Measurements from ENCODE around the gene TNNT1.
"Not testable (repeated sequence)": the region's sequence is repeated elsewhere in the genome, so short reads cannot be mapped to it uniquely, and the experiment has no call there.

The TNNT1 gene

GRCh38 chr19:55149078-55150003 is at the start of gene TNNT1:
TNNT1 (minus strand) TSS chr19:55149206; CDS start chr19:55147157, 2,049 bp downstream.
- no peak for DNase-seq (ENCODE audit: low read depth)

DNA sequence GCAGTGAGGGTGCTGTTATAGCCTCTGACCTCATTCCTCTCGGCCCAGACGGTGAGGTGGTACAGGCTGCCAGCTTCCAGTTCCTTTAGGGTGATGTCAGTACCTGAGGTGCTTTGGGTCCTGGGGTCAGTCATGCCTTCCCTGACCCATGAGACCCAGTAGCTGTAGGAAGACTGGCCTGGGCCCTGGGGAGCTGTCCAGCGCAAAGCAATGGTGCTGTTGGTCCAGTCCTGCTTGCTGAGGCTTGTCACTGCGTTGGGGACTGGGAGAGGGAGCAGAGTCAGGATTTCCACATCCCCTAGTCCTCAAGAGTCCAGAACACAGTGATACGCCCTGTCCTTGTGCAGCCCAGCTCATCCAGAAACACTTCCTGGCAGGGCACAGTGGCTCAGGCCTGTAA is 49.6 kb upstream of the TNNT1 start:
- no peak for DNase-seq (ENCODE audit: low read depth)

DNA sequence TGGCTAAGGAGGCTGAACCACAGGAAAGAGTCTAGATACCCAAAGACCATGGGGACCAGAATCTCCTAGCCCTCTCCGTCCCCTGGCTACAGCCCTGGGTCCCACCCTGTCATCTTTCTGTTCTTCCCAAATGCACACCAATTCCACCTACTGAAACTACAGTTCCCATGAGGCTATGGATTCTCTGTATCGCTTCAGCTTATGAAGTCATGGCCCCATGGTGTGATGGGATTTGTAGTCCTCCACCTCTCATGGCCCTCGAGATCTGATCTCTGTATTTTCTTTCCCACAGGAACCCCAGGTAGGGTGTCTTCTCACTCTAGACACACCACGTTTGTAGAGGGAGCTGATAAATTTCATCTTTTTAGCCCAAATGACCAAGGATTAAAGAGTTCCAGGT is 48.5 kb upstream of the TNNT1 start:
- DNase-seq (ENCODE audit: low read depth) = no peak

- no peak for DNase-seq (ENCODE audit: low read depth)
Observed at GRCh38 chr19:55196803-55197202, 47.8 kb upstream of the TNNT1 start.

- no peak for DNase-seq (ENCODE audit: low read depth)
Observed at GRCh38 chr19:55193481-55193880, 44.5 kb upstream of the TNNT1 start.

- DNase-seq (ENCODE audit: low read depth) = peak; percentile 88
Observed at GRCh38 chr19:55189403-55189835, 40.4 kb upstream of the TNNT1 start.

DNA sequence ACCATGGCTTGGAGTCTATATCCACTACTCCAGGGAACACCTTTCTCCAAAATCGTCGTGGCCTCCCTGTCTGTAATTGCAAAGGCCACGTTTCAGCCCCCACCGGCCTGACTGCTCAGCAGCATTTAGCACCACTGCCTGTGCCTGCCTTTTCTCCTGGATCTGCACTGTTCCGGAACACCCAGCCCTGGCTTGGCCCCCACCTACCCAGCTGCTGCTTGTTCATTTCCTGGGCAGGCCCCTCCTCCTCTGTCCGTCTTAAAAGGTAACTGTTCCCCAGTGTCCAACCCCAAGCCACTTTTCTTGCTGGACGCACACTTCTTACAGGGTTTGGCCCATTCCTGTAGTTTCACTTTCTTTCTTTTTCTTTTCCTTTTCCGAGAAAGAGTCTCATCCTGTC is 39.6 kb upstream of the TNNT1 start:
- no peak for DNase-seq (ENCODE audit: low read depth)

- no peak for DNase-seq (ENCODE audit: low read depth)
Observed at GRCh38 chr19:55186080-55186479, 37.1 kb upstream of the TNNT1 start.

GRCh38 chr19:55181740-55182139 is 32.7 kb upstream of the TNNT1 start:
- DNase-seq (ENCODE audit: low read depth) = no peak

DNA sequence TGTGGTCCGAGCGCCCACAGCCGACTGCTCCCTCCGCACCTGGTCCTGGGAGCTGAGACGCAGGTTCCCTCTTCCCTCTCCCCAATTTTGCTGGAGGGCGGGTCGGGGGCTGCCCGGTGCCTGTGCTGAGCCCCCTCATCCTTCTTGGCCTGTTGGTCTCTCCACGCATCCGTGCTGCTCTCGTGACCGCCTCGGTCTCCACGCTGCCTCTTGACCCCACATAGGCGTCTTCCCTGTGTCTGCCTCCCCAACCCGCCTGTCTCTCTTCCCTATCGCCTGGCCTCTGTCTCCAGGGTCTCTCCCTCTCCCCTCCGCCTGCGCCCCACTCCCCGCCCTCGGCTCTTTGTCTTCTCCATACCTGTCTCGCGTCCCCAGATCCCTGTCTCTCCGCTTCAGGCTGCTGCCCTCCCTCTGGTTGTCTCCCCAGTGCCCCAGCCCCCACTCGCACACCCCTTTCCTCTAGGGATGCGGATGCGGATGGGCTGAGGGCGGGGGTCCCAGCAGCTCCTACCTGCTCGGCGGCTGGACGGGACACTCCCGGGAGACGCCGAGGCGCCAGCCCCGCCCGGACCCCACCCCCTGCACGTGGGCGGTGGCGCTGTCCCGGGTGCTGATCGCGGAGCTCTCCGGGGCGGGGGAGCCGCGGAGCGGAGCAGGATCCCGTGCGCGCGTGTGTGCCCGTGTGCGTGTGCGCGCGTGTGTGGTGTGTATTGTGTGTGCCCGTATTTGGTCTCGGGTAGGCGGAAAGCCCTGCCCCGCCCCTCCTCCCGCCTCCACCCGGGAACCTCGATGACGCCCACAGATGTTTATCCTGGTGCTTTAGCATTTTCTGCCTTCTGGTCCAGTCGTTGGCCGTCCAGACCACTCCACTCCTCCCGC is 30.8 kb upstream of the TNNT1 start, which contains the start of gene SYT5:
SYT5 (minus strand) TSS at position 684 of the 879 bp plus-strand sequence. CDS start 1,248 bp downstream, outside the sequence.
- DNase-seq (ENCODE audit: low read depth) = no peak

DNA sequence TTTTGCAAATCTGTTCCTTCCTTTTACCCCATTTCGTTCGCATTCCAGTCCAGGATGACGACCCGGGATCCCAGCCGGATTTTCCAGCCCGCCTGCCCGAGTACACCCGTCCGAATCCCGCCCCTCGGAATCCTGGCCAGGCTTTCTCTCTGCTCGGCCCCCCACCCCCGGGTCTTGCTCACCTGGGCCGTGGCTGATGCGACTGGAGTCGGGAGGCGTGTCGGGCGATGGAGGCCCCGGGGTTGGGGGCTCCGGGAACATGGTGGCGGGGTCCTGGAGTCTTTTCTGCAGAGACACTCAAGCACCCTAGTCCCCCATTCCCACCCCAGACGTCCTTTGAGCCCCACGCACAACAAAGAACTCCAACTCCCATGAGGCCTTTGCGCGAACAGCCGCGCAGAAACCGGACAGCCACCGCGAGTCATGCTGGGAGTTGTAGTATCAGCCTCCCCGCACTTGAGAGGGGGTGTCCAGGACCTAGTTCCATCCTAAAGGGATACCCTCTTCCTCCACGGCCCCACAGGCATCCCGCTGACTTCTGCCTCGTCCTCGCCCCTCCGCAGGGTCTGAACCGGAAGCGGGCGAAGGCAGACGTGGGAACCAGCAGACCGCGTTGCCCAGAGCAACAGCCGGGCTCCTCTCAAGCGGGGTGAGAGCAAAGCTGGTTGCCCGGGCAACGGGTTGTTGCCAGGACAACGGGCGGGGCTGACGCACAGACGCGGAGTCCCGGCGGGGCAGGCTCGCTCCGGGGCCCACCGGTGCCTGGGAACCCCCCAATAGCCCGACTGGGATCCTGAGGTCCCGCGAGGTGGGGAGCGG is 30.0 kb upstream of the TNNT1 start:
- peak; percentile 79 for DNase-seq (ENCODE audit: low read depth)

- no peak for DNase-seq (ENCODE audit: low read depth)
Observed at GRCh38 chr19:55176076-55176475, 27.1 kb upstream of the TNNT1 start.

DNA sequence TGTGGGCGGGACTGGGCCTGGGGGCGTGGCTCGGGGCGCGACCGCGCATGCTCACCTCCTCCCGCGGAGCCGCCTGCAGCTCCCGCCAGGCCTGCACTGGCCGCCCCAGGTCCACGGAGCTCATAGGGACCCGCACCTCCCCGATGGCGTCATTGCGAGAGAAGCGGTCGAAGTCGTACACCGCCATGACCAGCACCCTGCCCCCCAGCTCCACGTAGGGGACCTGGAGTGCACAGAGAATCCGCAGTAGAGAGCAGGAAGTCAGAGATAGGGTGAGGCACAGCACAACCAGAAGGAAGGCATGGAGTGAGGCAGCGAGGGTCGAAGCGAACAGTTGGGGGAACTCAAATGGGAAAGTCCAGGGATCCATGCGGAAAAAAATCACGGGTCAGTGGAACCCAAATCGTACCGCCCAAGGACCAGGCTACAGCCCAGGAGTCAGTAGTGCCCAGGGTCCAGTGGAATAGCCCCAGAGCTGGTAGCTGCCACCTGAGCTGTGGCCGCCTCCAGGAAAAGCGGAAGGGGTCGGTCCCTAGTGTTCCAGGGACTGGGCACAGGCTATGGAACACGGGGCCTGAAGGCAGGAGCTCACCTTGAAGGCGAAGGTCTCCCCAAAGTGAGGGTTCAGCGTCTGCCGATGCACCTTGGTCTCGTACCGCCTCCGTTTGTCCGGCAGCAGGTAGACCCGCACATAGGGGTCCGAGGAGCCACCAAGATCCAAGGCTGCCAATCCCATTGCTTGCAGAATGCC is 26.3 kb upstream of the TNNT1 start:
- no peak for DNase-seq (ENCODE audit: low read depth)

DNA sequence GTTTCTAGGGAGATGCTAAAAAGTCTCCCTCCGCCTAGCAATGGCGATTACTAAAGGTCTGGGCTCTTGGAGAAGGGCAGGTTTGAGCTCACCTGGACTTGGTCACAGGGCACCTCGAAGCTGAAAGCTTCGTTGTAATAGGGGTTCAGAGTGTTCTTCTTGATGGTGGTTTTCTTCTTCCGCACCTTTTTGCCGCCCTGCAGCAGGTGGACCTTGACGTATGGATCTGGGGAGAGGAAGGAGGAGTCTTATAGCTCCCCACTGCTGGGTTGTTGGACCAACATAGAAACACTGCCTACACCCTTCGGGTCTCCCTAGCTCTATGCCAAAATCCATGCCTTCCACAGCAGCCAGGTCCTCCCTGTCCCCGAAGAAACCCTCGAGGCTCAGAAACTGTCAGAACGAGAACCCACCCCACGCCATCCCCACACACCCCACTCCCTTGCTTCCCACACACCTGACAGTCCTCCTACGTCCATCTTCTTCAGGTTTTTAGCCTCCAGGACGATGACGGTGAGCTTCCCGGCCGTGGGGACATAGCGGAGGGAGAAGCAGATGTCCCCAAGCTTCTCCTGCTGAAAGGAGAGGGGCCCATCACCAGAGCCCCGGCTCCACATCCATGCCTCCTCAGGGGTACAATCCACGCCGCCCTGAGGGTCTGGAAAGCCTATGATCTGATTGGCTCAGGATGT is 25.6 kb upstream of the TNNT1 start:
- no peak for DNase-seq (ENCODE audit: low read depth)

- peak; percentile 71 for DNase-seq (ENCODE audit: low read depth)
Observed at GRCh38 chr19:55173714-55174409, 24.9 kb upstream of the TNNT1 start.

DNA sequence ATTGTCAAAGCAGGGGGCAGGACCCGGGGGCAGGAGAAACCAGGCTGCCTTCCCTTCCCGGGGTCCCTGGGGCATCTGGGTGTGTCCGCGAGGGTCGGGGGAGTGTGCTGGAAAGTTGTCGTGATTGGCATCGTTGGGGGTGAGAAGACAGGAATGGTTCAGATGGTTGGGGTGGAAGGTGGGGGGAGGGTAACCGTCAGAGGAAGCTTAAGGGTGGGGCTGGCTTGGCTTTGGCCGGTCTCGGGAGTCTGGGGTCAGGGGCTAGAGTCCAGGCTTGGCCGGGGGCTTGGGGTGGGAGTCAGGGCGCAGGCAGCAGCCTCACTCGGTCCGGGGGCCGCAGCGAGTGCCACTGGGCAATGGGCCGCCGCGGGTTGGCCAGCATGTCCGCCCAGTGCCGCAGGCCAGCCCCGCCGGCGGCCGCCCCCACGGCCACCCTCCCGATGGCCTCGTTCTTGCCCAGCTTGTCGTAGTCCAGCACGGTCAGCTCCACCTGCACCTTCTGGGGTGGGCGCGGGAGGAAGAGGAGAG is 24.2 kb upstream of the TNNT1 start:
- DNase-seq (ENCODE audit: low read depth) = no peak

GRCh38 chr19:55172741-55173140 is 23.7 kb upstream of the TNNT1 start:
- peak; percentile 77 for DNase-seq (ENCODE audit: low read depth)

DNA sequence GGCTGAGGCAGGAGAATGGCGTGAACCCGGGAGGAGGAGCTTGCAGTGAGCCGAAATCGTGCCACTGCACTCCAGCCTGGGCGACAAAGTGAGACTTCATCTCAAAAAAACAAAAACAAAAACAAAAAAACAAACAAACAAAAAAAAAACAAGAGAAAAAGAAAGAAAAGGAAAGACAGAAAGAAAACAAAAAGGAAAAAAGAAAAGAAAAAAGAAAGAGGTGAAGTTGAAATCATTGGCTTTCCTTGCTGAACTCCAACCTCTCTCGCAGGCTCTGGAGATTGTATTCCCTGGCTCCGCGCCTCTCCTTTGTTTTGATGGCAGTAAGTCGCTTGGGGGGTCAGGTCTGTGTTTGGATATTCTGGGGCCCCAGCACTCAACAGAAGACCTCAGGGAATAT is 23.3 kb upstream of the TNNT1 start:
- not testable (repeated sequence) for DNase-seq (ENCODE audit: low read depth)

- DNase-seq (ENCODE audit: low read depth) = no peak
Observed at GRCh38 chr19:55171440-55171839, 22.4 kb upstream of the TNNT1 start.

DNA sequence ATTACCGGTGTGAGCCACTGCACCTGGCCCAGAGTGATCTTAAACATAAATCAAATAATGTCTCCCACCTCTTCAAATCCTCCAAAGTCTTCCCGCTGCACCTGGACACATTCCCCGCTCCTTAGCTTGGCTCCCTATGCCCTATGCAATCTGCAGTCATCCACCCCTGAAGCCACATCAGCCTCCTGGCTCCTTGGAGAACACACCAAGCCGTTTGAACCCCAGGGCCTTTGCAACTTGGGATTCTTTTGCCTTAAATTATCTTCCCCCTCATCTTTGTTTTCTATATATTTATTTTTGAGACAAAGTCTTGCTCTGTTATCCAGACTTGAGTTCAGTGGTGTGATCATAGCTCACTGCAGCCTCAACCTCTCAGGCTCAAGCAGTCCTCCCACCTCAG is 20.1 kb upstream of the TNNT1 start:
- no peak for DNase-seq (ENCODE audit: low read depth)

All from stromal cell of bone marrow (primary cell).